ENCODE measurements around the gene C5orf24.

- TF ChIP-seq CTCF (tag by site-specific recombination; IDR thresholded peaks at IDR 0.05) (no peak), ZNF777 (tag by site-specific recombination; IDR thresholded peaks at IDR 0.05; ENCODE audit: borderline replicate concordance) (no peak), ZSCAN23 (tag by site-specific recombination; IDR thresholded peaks at IDR 0.05) (no peak), TCF7L2 (IDR thresholded peaks at IDR 0.05; ENCODE audit: borderline replicate concordance, low read depth, low read length) (no peak), ZNF121 (tag by site-specific recombination; IDR thresholded peaks at IDR 0.05) (no peak), ZNF138 (tag by site-specific recombination; IDR thresholded peaks at IDR 0.05; ENCODE audit: borderline replicate concordance) (no peak), ZNF501 (tag by site-specific recombination; IDR thresholded peaks at IDR 0.05) (no peak), MZF1 (tag by site-specific recombination; IDR thresholded peaks at IDR 0.05; ENCODE audit: borderline replicate concordance) (no peak), YY1 (tag by site-specific recombination; IDR thresholded peaks at IDR 0.05) (no peak), ZBTB21 (tag by site-specific recombination; IDR thresholded peaks at IDR 0.05) (no peak), ZNF335 (tag by site-specific recombination; conservative IDR thresholded peaks at IDR 0.05) (no peak), ZNF394 (tag by site-specific recombination; IDR thresholded peaks at IDR 0.05; ENCODE audit: borderline replicate concordance) (no peak), ZNF585B (tag by site-specific recombination; IDR thresholded peaks at IDR 0.05) (no peak), ZNF561 (tag by site-specific recombination; IDR thresholded peaks at IDR 0.05; ENCODE audit: borderline replicate concordance) (no peak)
These were observed 8.1 kb upstream of the C5orf24 start for GRCh38 chr5:134837530-134838181.
